Measurements from ENCODE around the gene CCDC90B. TPM values are rescaled to one million over a fixed set of nuclear protein-coding genes. Genes with fewer than 3 reads are reported as not detected.

CCDC90B gene
- total and polyA plus RNA-seq, 2 of the 13 experiments (the other 11 are each of a cell fraction or from before 2014, with no cell fraction given), result 17.1 to 46.1 TPM

- POLR2A ChIA-PET, result no interaction called here
- Histone ChIP-seq H3K36me3 (replicated peaks in 1 of 2; ENCODE audit: control insufficient read depth in 1 of 2, insufficient read depth in 2 of 2, low read length in 2 of 2) (no peaks in the 10 kb centered on the region), H3K4me2 (ENCODE audit: low read depth, low read length) (no peak overlapping the region), H2AFZ (ENCODE audit: low read length) (no peak overlapping the region), H3K27ac (ENCODE audit: extremely low read length, insufficient read depth, low read length) (no peak overlapping the region), H3K9ac (ENCODE audit: insufficient read depth, low read depth, low read length) (no peak overlapping the region), H3K4me3 (replicated peaks in 1 of 3; ENCODE audit: insufficient read depth in 1 of 3, low read depth in 2 of 3, low read length in 3 of 3) (no peak overlapping the region), H3K4me1 (ENCODE audit: insufficient read depth, low read length) (no peaks in the 10 kb centered on the region), H3K9me3 (ENCODE audit: low read length) (no peaks in the 10 kb centered on the region), H3K79me2 (ENCODE audit: insufficient read depth, low read length) (no peaks in the 10 kb centered on the region), H3K27me3 (ENCODE audit: control insufficient read depth in 1 of 2, insufficient read depth in 2 of 2, low read length in 2 of 2) (no peaks in the 10 kb centered on the region), H4K20me1 (ENCODE audit: insufficient read depth, low read length) (no peaks in the 10 kb centered on the region)
- DNase-seq (ENCODE audit: low spot score) (peak; percentile 63), ATAC-seq (peak; percentile 96), FAIRE-seq (peak; percentile 48)
- no TSS peak for BruUV-seq (replicated peaks)
- WGBS (ENCODE audit: low lambda C conversion rate), result 10% methylated on average over 5 of the region's 5 CpGs
- in situ Hi-C loops (cut with HindIII; ENCODE audit: extremely low pct_ligation_motif_present, low pct_unique_long_range_greater_than_20kb), result no loop called here
- intact Hi-C loops (cut with micrococcal nuclease; ENCODE audit: unreplicated experiment), result loop anchor here (1.0 kb wide), 4 partner anchors 9 to 579 kb away; no protein-coding TSS in a partner anchor
- CTCF ChIA-PET (ENCODE audit: low intra/inter-chr PET ratio, low total read pairs), result interaction anchor here (0.9 to 1.8 kb wide), 4 partner anchors 9 to 579 kb away, joined by 3 to 12 read pairs (median 8); no protein-coding TSS in a partner anchor
- TF ChIP-seq STAG1 (CRISPR knock-in tag; IDR thresholded peaks at IDR 0.05), result peak; percentile 66
- TF ChIP-seq POGK (CRISPR knock-in tag; conservative IDR thresholded peaks at IDR 0.05), result no peak
- TF ChIP-seq ZNF577 (CRISPR knock-in tag; IDR thresholded peaks at IDR 0.05; ENCODE audit: borderline replicate concordance, low read depth), result no peak
- TF ChIP-seq ZNF138 (CRISPR knock-in tag; IDR thresholded peaks at IDR 0.05; ENCODE audit: low read depth), result no peak
- TF ChIP-seq RFXANK (CRISPR knock-in tag; IDR thresholded peaks at IDR 0.05), result no peak
- TF ChIP-seq MIXL1 (CRISPR knock-in tag; IDR thresholded peaks at IDR 0.05), result no peak
- no peak for TF ChIP-seq NFRKB (IDR thresholded peaks at IDR 0.05)
- no peak for TF ChIP-seq THYN1 (CRISPR knock-in tag; IDR thresholded peaks at IDR 0.05; ENCODE audit: borderline replicate concordance, low read depth)
- TF ChIP-seq PHB2 (IDR thresholded peaks at IDR 0.05; ENCODE audit: partially characterized antibody), result no peak
- TF ChIP-seq, protein P1, sequence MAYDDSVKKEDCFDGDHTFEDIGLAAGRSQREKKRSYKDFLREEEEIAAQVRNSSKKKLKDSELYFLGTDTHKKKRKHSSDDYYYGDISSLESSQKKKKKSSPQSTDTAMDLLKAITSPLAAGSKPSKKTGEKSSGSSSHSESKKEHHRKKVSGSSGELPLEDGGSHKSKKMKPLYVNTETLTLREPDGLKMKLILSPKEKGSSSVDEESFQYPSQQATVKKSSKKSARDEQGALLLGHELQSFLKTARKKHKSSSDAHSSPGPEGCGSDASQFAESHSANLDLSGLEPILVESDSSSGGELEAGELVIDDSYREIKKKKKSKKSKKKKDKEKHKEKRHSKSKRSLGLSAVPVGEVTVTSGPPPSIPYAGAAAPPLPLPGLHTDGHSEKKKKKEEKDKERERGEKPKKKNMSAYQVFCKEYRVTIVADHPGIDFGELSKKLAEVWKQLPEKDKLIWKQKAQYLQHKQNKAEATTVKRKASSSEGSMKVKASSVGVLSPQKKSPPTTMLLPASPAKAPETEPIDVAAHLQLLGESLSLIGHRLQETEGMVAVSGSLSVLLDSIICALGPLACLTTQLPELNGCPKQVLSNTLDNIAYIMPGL (CRISPR knock-in tag; IDR thresholded peaks at IDR 0.05; ENCODE audit: borderline replicate concordance in 1 of 2, low read depth in 1 of 2), result no peak
- no peak for TF ChIP-seq CBX5 (CRISPR knock-in tag; IDR thresholded peaks at IDR 0.05; ENCODE audit: borderline replicate concordance)
- TF ChIP-seq HMG20A (CRISPR knock-in tag; IDR thresholded peaks at IDR 0.05; ENCODE audit: borderline replicate concordance), result no peak
- TF ChIP-seq ZFP36L2 (CRISPR knock-in tag; IDR thresholded peaks at IDR 0.05), result no peak
- no peak for TF ChIP-seq PTBP1 (IDR thresholded peaks at IDR 0.05; ENCODE audit: low read depth, low read length, poor library complexity, severe bottlenecking)
- TF ChIP-seq MBD4 (IDR thresholded peaks at IDR 0.05; ENCODE audit: borderline replicate concordance, low read length), result no peak
- peak; percentile 92 for TF ChIP-seq SMC3 (IDR thresholded peaks at IDR 0.05; ENCODE audit: low read length)
- TF ChIP-seq, protein P2, sequence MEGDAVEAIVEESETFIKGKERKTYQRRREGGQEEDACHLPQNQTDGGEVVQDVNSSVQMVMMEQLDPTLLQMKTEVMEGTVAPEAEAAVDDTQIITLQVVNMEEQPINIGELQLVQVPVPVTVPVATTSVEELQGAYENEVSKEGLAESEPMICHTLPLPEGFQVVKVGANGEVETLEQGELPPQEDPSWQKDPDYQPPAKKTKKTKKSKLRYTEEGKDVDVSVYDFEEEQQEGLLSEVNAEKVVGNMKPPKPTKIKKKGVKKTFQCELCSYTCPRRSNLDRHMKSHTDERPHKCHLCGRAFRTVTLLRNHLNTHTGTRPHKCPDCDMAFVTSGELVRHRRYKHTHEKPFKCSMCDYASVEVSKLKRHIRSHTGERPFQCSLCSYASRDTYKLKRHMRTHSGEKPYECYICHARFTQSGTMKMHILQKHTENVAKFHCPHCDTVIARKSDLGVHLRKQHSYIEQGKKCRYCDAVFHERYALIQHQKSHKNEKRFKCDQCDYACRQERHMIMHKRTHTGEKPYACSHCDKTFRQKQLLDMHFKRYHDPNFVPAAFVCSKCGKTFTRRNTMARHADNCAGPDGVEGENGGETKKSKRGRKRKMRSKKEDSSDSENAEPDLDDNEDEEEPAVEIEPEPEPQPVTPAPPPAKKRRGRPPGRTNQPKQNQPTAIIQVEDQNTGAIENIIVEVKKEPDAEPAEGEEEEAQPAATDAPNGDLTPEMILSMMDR (CRISPR knock-in tag; IDR thresholded peaks at IDR 0.05), result peak; percentile 82
- TF ChIP-seq CBX2 (IDR thresholded peaks at IDR 0.05; ENCODE audit: low read depth, low read length), result no peak
- TF ChIP-seq CBX2 (CRISPR knock-in tag; IDR thresholded peaks at IDR 0.05; ENCODE audit: low read depth), result no peak
- no peak for TF ChIP-seq ZNF24 (IDR thresholded peaks at IDR 0.05)
- no peak for TF ChIP-seq ZNF354B (CRISPR knock-in tag; IDR thresholded peaks at IDR 0.05)
- peak; percentile 89 for TF ChIP-seq FOSL2 (CRISPR knock-in tag; IDR thresholded peaks at IDR 0.05)
These were observed 44.7 kb downstream of the CCDC90B start for GRCh38 chr11:83241291-83241946.

Measured in HepG2 (cell line).